GM18909 (cell line): Measurements from ENCODE around the gene BANF2.
"Not testable (repeated sequence)": the region's sequence is repeated elsewhere in the genome, so short reads cannot be mapped to it uniquely, and the experiment has no call there.

ENCODE experiments used
- ATAC-seq: cut with Tn5 transposase; IDR thresholded peaks from one replicate; pipeline ENCODE4 v1.9.1; 2021; ENCODE audit warnings: mild to moderate bottlenecking; ENCODE audit not compliant: unreplicated experiment, poor library complexity

BANF2 gene

GRCh38 chr20:17699931-17700351, at the start of gene BANF2:
Gene BANF2, plus strand, starts transcription at chr20:17699966. Its CDS starts 25,060 bp downstream, at chr20:17725026.
- ATAC-seq, result no peak

GRCh38 chr20:17650301-17651128, 49.3 kb upstream of the BANF2 start:
- no peak for ATAC-seq

- ATAC-seq, result no peak
Observed at GRCh38 chr20:17651129-17651759, 48.5 kb upstream of the BANF2 start.

GRCh38 chr20:17651760-17652388, 47.9 kb upstream of the BANF2 start:
- ATAC-seq, result no peak

GRCh38 chr20:17652411-17652810, 47.4 kb upstream of the BANF2 start:
- no peak for ATAC-seq

GRCh38 chr20:17653835-17654648, 45.7 kb upstream of the BANF2 start:
- ATAC-seq, result no peak

- no peak for ATAC-seq
Observed at GRCh38 chr20:17654649-17655285, 45.0 kb upstream of the BANF2 start.

GRCh38 chr20:17655286-17655651, 44.5 kb upstream of the BANF2 start:
- no peak for ATAC-seq

GRCh38 chr20:17655865-17656479, 43.8 kb upstream of the BANF2 start:
- ATAC-seq, result no peak

- no peak for ATAC-seq
Observed at GRCh38 chr20:17657079-17657825, 42.5 kb upstream of the BANF2 start.

- no peak for ATAC-seq
Observed at GRCh38 chr20:17657898-17658647, 41.7 kb upstream of the BANF2 start.

- ATAC-seq, result no peak
Observed at GRCh38 chr20:17658648-17658993, 41.1 kb upstream of the BANF2 start.

- not testable (repeated sequence) for ATAC-seq
Observed at GRCh38 chr20:17659344-17659743, 40.4 kb upstream of the BANF2 start.

- no peak for ATAC-seq
Observed at GRCh38 chr20:17659801-17660200, 40.0 kb upstream of the BANF2 start.

- no peak for ATAC-seq
Observed at GRCh38 chr20:17660667-17661066, 39.1 kb upstream of the BANF2 start.

- ATAC-seq, result no peak
Observed at GRCh38 chr20:17661121-17661744, 38.5 kb upstream of the BANF2 start.

- ATAC-seq, result no peak
Observed at GRCh38 chr20:17662333-17663039, 37.3 kb upstream of the BANF2 start.
